Tibial nerve (tissue), 4 donors: Measurements from ENCODE around the gene MAPK9. TPM values are rescaled to one million over a fixed set of nuclear protein-coding genes. Genes with fewer than 3 reads are reported as not detected.

Source experiments
- DNase-seq, 2 donors: peaks; one replicate each; pipeline ENCODE4 v3.0.0-alpha.2; 2019; ENCODE audit warnings: low spot score in 2 of 2
- H3K27ac ChIP-seq, 4 donors: fragments of 200-600 bp; sonication (generic) in 3 of 4; one replicate each; pipeline ENCODE4 v1.5.1; 2017 to 2019; ENCODE audit warnings: mild to moderate bottlenecking in 1 of 4
- H3K27me3 ChIP-seq, 2 donors: fragments of 200-600 bp; sonication (generic) in 1 of 2; one replicate each; pipeline versions ENCODE4 v1.5.1 to v1.6.0; 2017 to 2019
- H3K36me3 ChIP-seq, 3 donors: fragments of 200-600 bp; sonication (generic); one replicate each; pipeline ENCODE4 v1.5.1; 2018 to 2019
- H3K4me1 ChIP-seq, 4 donors: fragments of 200-600 bp; sonication (generic) in 3 of 4; one replicate each; pipeline ENCODE4 v1.5.1; 2017 to 2019
- H3K4me3 ChIP-seq, 4 donors: fragments of 200-600 bp; sonication (generic) in 3 of 4; one replicate each; pipeline ENCODE4 v1.5.1; 2017 to 2019; ENCODE audit warnings: mild to moderate bottlenecking in 1 of 4, moderate library complexity in 1 of 4
- H3K9me3 ChIP-seq, 4 donors: fragments of 200-600 bp; sonication (generic) in 3 of 4; one replicate each; pipeline ENCODE4 v1.5.1; 2017 to 2019
- EP300 ChIP-seq, 2 donors: sonication (generic); formaldehyde crosslinking; IDR thresholded peaks; one replicate each; pipeline ENCODE4 v1.6.1; 2017; ENCODE audit warnings: antibody characterized with exemption in 2 of 2, mild to moderate bottlenecking in 1 of 2
- POLR2A ChIP-seq, 2 donors: fragments of 450-650 bp; IDR thresholded peaks; one replicate each; pipeline ENCODE4 v1.6.1; 2017; ENCODE audit warnings: antibody characterized with exemption in 2 of 2, mild to moderate bottlenecking in 2 of 2, moderate library complexity in 2 of 2
- WGBS, 2 donors: methylation state at CpG; one replicate each; pipeline ENCODE4 v1.1.5; 2018; 5-methylcytosine and 5-hydroxymethylcytosine counted together
- total RNA-seq, 4 donors: library from RNA; depleted of rRNA; stranded (reverse); fragments of >200 nt; gene quantifications; one replicate each; pipeline ENCODE4 v1.1.0, GENCODE V29; 2016
- TF ChIP-seq, protein P1 (sequence below), 5 experiments: fragments of 200-600 bp in 3 of 5; fragments of 450-650 bp in 2 of 5; sonication (generic) in 3 of 5; IDR thresholded peaks; one replicate each; pipeline ENCODE4 v1.5.1; 2016 to 2019; ENCODE audit warnings: antibody characterized with exemption in 5 of 5, mild to moderate bottlenecking in 3 of 5, moderate library complexity in 2 of 5

MAPK9 gene
- total RNA-seq, 4 donors from 2014 or later = 21.2 to 31.2 (median 27.5) TPM

DNA sequence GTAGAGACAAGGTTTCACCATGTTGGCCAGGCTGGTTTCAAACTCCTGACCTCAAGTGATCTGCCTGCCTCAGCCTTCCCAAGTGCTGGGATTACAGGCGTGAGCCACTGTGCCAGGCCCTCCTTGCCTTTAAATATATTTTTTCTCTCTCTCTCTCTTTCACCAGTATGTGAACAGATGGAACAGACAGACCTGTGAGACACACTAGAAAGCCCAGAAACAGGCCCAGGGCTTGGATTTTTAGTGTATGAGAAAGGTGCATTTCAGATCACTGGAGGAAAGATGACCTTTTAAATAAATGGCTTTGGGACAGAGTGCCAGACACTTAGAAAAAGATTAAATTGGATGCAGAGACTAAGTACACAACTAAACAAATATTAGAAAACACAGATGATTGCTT, 86.0 kb downstream of the MAPK9 start:
- Histone ChIP-seq H3K27me3 (peaks cover 0 to 12% of the 10 kb centered on the region in 2 donors), H3K27ac (peak overlapping the region in 2 of 4 donors; percentile 79 to 86), H3K4me1 (peaks cover 0 to 12% (median 3%) of the 10 kb centered on the region in 4 donors), H3K36me3 (no peaks in the 10 kb centered on the region), H3K9me3 (no peaks in the 10 kb centered on the region), H3K4me3 (no peak overlapping the region)
- no peak for DNase-seq
- TF ChIP-seq POLR2A (IDR thresholded peaks at IDR 0.05) (no peak), EP300 (IDR thresholded peaks at IDR 0.05) (no peak)
- TF ChIP-seq, protein P1, sequence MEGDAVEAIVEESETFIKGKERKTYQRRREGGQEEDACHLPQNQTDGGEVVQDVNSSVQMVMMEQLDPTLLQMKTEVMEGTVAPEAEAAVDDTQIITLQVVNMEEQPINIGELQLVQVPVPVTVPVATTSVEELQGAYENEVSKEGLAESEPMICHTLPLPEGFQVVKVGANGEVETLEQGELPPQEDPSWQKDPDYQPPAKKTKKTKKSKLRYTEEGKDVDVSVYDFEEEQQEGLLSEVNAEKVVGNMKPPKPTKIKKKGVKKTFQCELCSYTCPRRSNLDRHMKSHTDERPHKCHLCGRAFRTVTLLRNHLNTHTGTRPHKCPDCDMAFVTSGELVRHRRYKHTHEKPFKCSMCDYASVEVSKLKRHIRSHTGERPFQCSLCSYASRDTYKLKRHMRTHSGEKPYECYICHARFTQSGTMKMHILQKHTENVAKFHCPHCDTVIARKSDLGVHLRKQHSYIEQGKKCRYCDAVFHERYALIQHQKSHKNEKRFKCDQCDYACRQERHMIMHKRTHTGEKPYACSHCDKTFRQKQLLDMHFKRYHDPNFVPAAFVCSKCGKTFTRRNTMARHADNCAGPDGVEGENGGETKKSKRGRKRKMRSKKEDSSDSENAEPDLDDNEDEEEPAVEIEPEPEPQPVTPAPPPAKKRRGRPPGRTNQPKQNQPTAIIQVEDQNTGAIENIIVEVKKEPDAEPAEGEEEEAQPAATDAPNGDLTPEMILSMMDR (IDR thresholded peaks at IDR 0.05) = no peak
- WGBS, 2 donors = 74 to 84% methylated on average over 1 of the region's 1 CpG

DNA sequence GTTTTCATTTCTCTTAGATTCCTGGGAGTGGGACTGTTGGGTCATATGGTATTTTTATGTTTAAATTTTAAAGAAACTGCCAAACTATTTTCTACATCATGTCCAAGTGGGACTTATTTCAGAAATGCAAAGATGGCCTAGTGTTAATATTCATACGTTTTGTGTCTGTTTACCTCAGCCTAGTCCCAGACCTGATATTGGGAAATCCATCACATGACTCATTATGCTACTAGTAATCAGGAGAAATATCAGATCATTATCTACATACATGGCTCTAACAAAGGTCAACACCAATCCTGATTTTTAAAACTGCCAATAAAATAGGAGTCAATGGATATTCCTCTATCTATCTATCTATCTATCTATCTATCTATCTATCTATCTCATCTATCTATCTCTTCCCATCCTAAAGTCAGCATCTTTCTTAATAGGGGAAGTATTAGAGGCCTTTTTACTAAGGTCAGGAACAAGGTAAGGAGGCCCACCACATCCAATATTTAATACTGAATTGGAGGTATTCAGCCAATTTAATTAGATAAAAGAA, 87.5 kb downstream of the MAPK9 start:
- Histone ChIP-seq H3K4me1 (peaks cover 0 to 10% (median 3%) of the 10 kb centered on the region in 4 donors), H3K9me3 (no peaks in the 10 kb centered on the region), H3K36me3 (no peaks in the 10 kb centered on the region), H3K27me3 (peaks cover 0 to 12% of the 10 kb centered on the region in 2 donors), H3K27ac (peak overlapping the region in 2 of 4 donors; percentile 9 to 27), H3K4me3 (no peak overlapping the region)
- WGBS, 2 donors = 60 to 72% methylated on average over 1 of the region's 1 CpG
- no peak for TF ChIP-seq POLR2A (IDR thresholded peaks at IDR 0.05)
- no peak for TF ChIP-seq EP300 (IDR thresholded peaks at IDR 0.05)
- TF ChIP-seq, protein P1 (IDR thresholded peaks at IDR 0.05) = no peak
- no peak for DNase-seq

DNA sequence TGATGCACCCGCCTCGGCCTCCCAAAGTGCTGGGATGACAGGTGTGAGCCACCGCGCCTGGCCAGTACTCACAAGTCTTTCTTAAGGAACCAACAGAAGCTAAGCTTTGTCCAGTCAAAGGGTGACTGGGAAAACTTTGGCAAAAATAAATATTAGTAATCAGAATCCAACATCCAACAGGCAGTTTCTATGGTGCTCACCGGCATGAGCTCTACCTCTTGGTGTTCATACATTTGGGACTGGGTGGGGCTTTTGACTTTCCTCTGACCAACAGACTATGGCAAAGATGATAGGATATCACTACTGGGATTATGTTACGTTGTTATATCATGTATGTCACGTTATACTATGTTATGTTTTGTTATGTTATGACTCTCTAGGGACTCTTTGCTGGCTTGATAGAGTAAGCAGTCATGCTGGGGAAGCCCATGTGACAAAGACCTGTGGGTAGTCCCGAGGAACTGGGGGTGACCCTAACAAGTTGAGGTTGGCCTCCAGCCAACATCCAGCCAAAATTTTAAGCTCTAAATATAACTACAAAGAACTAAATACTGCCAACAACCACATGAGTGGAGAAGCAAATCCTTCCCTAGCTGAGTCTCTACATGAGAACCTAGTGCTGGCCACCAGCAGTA, 88.8 kb downstream of the MAPK9 start:
- Histone ChIP-seq H3K36me3 (peaks cover 0 to 6% (median 0%) of the 10 kb centered on the region in 3 donors), H3K27me3 (peaks cover 0 to 7% of the 10 kb centered on the region in 2 donors), H3K4me3 (no peak overlapping the region), H3K9me3 (no peaks in the 10 kb centered on the region), H3K27ac (peak overlapping the region in 1 of 4 donors; percentile 50), H3K4me1 (peaks cover 0 to 3% (median under 1%) of the 10 kb centered on the region in 4 donors)
- TF ChIP-seq POLR2A (IDR thresholded peaks at IDR 0.05) (no peak), EP300 (IDR thresholded peaks at IDR 0.05) (no peak)
- DNase-seq = no peak
- 70 to 72% methylated on average over 8 of the region's 8 CpGs for WGBS, 2 donors

DNA sequence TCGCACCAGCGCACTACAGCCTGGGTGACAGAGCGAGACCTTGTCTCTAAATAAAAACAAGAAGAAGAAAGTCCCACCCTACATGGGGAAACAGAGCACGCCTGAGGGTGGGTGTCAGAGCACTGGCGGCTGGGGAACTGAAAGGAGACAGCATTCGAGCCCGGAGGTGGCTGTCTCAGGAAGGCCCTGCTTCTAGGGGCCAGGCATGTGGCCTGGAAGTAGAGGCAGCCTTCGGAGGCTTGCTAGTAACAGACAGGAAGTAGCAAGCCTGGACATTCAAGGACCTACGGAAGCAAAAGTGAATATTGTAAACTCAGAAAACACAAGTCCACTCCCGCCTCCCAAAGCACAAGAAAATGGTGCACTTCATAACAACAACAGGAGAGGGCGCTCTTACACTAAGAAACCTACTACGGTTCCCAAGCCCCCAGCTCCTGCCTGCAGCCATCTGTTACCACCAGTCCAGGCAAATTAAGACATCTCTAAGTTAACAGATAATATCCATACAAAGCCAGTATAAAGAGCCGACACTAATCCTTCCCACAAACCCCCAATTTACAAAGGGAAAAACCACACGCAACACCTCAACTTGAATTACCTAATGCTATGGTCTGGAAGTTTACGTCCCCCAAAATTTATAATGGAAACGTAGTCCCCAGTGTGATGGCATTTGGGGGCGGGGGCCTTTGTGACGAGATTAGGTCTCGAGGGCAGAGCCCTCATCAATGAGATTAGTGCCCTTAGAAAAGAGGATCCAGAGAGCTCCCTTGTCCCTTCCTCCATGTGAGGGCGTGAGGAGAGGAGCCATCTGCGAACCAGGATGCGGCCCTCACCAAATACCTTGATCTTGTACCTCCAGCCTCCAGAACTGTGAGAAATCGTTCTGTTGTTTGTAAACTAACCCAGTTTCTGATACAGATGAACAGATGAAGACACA, 90.6 kb downstream of the MAPK9 start:
- H3K9me3 ChIP-seq = no peaks in the 10 kb centered on the region
- no peaks in the 10 kb centered on the region for H3K27me3 ChIP-seq
- no peak overlapping the region for H3K27ac ChIP-seq
- H3K36me3 ChIP-seq = peaks cover 0 to 7% (median 0%) of the 10 kb centered on the region in 3 donors
- 78 to 80% methylated on average over 23 of the region's 23 CpGs for WGBS, 2 donors
- no peak for DNase-seq
- H3K4me1 ChIP-seq = no peaks in the 10 kb centered on the region
- H3K4me3 ChIP-seq = no peak overlapping the region
- TF ChIP-seq POLR2A (IDR thresholded peaks at IDR 0.05) (no peak), EP300 (IDR thresholded peaks at IDR 0.05) (no peak)
- TF ChIP-seq, protein P1 (IDR thresholded peaks at IDR 0.05) = no peak

DNA sequence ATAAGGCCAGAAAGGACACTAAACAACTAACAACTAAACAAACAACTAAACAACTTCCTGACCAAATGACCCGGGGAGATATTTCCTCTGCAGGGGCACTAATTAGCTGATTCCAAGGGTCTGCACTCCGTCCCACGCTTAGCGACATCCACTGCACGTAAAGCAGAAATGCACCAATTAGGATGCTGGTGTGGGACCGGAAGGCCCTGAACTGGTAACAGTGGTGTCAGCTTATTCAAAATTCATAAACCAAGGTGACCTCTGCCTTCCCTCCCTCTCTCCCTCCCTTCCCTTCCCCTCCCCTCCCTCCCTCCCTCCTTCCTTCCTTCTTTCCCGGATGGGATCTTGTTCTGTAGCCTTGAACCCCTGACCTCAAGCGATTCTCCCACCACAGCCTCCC, 92.5 kb downstream of the MAPK9 start:
- TF ChIP-seq POLR2A (IDR thresholded peaks at IDR 0.05) (no peak), EP300 (IDR thresholded peaks at IDR 0.05) (no peak)
- TF ChIP-seq, protein P1 (IDR thresholded peaks at IDR 0.05) = no peak
- Histone ChIP-seq H3K4me3 (no peak overlapping the region), H3K4me1 (no peaks in the 10 kb centered on the region), H3K9me3 (no peaks in the 10 kb centered on the region), H3K27me3 (no peaks in the 10 kb centered on the region), H3K27ac (no peak overlapping the region), H3K36me3 (peaks cover 0 to 8% (median 0%) of the 10 kb centered on the region in 3 donors)
- WGBS, 2 donors = 46 to 51% methylated on average over 8 of the region's 8 CpGs
- no peak for DNase-seq
